WTC11 (cell line): Measurements from ENCODE around the gene PLEKHA5.

Experiments used
- ATF2 ChIP-seq: sonication (generic); formaldehyde crosslinking; IDR thresholded peaks from 2 replicates; pipeline ENCODE4 v1.8.1; 2022; ENCODE audit warnings: low read depth, missing genetic modification reagents, borderline replicate concordance
- CTCF ChIP-seq: fragments of 200-600 bp; IDR thresholded peaks from 2 replicates; pipeline ENCODE4 v1.8.0; 2022; ENCODE audit warnings: antibody characterized with exemption
- FOXJ3 ChIP-seq: sonication (generic); formaldehyde crosslinking; IDR thresholded peaks from 2 replicates; pipeline ENCODE4 v1.9.0; 2021; ENCODE audit warnings: missing genetic modification reagents, mild to moderate bottlenecking, borderline replicate concordance
- FOXP1 ChIP-seq: sonication (generic); formaldehyde crosslinking; IDR thresholded peaks from 2 replicates; pipeline ENCODE4 v1.8.0; 2022; ENCODE audit warnings: missing genetic modification reagents, mild to moderate bottlenecking, moderate library complexity, borderline replicate concordance
- GABPB1 ChIP-seq: sonication (generic); formaldehyde crosslinking; IDR thresholded peaks from 2 replicates; pipeline ENCODE4 v1.8.1; 2023; ENCODE audit warnings: mild to moderate bottlenecking, missing genetic modification reagents
- NFYB ChIP-seq: sonication (generic); formaldehyde crosslinking; conservative IDR thresholded peaks from 2 replicates; pipeline ENCODE4 v1.8.0; 2022; ENCODE audit warnings: low read depth, missing genetic modification reagents
- OVOL2 ChIP-seq: fragments of 250-450 bp; sonication (Bioruptor Pico); IDR thresholded peaks from 2 replicates; pipeline ENCODE4 v1.9.0; 2021; ENCODE audit warnings: mild to moderate bottlenecking, borderline replicate concordance
- RORB ChIP-seq: fragments of 250-450 bp; sonication (Bioruptor Pico); IDR thresholded peaks from 2 replicates; pipeline ENCODE4 v1.9.0; 2021; ENCODE audit warnings: mild to moderate bottlenecking
- ZBTB21 ChIP-seq: sonication (generic); formaldehyde crosslinking; IDR thresholded peaks from 2 replicates; pipeline ENCODE4 v1.8.1; 2023; ENCODE audit warnings: mild to moderate bottlenecking, missing genetic modification reagents, borderline replicate concordance

- TF ChIP-seq FOXP1 (CRISPR knock-in tag) (no peak), FOXJ3 (CRISPR knock-in tag) (no peak), CTCF (no peak), OVOL2 (CRISPR knock-in tag) (no peak), RORB (no peak), GABPB1 (CRISPR knock-in tag) (no peak), ATF2 (CRISPR knock-in tag) (no peak), ZBTB21 (CRISPR knock-in tag) (no peak), NFYB (CRISPR knock-in tag) (no peak)
Measured at GRCh38 chr12:19142499-19142898, 13.0 kb downstream of the PLEKHA5 start.
